ENCODE measurements around the gene DDRGK1.
"Not testable (repeated sequence)": the region's sequence is repeated elsewhere in the genome, so short reads cannot be mapped to it uniquely, and the experiment has no call there.

Gene DDRGK1

DNA sequence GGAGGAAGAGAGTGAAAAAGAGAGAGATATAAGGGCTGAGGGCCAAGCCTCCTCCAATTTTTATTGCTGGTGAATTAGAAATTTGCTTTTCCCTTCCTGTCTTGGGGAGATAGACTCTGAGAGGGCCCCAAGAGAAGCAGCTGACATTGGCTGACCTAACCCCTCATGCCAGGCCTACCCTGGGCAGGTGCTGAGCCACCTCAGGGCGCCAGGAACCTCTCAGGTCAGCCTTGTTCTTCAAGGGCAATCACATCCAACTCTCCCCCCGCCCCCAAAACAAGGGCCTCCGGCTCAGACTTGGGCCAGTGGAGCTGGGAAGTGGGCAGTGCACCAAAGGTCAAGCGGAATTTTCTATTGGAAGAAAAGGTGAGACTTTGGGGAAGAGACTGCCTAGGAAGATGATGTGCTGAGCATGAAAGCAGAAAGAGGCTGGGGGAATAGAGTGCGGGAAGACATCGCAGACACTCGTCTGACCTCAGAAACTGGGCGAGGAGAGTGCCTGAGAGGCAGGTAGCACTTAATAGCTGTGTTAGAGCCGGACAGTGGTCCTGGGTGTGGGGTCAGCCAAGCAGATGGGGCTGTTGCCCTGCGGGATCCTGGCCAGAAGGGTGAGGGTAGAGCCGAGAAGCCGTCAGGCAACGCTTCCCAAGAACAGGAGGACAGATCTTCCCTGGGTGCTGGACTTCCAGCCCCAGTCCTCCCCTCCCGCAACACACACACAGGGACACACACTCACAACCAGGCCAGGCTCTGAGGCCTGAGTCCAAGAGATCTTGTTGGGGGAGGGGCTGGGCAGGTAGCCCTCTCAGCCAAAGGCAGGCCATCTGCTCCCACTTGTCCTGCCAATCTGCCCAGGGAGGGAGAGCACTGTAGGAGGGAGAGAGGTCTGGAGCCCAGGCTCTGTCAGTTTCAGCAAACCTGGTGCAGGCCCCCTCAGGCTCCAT, 41.1 kb downstream of the DDRGK1 start:
- DNase-seq: no peak

DNA sequence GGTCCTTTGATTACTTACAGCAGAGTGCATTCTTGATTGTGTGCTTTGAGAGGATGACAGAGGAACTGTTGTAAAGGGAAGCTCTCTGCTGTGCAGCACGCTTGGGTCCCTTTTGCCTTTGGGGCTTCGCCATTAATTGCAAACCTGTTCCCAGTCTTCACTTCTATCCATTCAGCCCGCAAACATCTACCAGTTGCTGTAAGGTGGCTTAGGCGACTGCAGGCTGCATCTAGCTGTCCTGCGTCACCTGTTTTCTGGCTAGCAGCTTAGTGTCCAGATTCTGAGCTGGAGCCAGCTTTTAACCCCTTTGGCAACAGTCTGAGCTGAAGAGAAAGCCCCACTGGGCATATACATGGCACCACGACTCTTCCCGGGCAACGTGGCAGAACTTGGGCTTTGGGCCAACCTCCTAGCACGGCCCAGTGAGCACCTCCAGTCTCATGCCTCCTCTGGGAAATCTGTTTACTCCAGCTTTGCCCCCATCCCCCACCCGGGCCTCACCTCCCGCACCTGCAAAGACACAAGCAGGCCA, 42.3 kb downstream of the DDRGK1 start:
- DNase-seq: no peak

DNA sequence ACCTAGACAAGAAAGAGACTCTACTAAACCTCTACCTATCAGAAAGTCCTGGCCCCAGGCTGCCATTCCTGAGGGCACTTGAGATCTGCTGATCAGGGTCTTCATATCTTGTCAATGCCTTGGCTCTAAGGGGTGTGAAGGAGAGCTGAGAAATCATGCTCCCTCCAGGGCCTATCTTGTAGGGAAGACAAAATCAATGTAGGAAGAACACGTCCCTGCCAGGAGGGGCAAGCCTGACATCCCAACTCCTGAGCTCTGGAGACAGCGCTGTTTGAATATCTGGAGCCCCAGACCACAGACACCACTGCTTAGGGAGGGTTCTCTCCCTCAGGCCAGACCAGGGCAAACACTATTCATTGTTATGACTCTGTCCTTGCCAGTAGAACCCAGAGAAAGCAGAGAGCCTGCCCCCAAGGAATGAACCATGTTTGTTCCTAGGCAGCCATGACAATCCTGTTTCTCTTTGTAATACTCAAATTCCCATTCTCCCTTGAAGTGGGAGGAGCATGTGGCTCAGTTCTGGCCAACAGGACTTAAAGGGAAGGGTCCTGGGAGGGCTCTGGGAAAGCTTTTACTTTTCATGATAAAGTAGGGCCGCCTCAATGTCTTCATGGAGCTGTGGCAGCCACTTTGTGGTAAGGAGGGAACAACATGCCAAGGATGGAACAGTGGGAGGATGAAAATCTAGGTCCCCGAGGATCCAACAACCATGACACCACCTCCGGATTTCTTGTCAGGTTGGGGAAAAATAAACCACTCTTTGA, 43.0 kb downstream of the DDRGK1 start:
- DNase-seq: no peak

GRCh38 chr20:3160418-3160817, 44.1 kb downstream of the DDRGK1 start:
- DNase-seq: no peak

DNA sequence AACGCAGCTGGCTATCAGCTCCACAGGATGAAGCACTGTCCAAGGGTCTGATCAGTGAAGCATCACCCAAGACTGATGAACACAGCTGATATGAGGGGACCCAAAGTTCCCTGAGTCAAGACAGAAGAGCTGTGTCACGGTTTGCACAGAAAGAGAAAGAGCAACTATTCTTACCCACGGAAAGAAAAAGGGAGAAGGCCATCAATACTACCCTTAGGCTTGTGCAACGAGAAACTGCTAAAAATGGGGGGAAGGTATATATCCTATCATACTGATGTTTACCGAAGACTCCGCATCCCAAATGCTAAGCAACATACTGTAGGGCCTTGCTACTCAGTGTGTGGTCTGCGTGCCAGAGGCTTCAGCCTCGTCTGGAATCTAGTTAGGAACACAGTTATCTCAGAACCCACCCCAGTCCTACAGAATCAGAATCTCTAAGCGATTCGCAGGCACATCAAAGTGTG, 45.5 kb downstream of the DDRGK1 start:
- DNase-seq: peak; percentile 72

DNA sequence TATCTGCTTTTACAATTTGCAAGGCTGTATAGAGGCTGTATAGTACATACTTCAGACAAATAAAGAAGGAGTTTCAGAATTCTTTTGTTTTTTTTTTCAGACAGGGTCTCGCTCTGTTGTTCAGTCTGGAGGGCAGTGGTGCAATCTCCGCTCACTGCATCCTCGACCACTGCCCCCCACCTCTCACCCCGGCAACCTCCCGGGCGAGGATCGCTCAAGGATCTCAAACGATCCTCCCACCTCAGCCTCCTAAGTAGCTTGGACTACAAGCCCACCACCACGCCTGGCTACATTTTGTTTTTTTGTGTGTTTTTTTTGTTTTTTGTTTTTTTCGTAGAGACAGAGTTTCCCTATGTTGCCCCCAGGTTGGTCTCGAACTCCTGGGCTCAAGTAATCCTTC, 46.7 kb downstream of the DDRGK1 start:
- no peak for DNase-seq

- peak; percentile 72 for DNase-seq
These were observed 47.5 kb downstream of the DDRGK1 start for GRCh38 chr20:3156811-3157619.

DNA sequence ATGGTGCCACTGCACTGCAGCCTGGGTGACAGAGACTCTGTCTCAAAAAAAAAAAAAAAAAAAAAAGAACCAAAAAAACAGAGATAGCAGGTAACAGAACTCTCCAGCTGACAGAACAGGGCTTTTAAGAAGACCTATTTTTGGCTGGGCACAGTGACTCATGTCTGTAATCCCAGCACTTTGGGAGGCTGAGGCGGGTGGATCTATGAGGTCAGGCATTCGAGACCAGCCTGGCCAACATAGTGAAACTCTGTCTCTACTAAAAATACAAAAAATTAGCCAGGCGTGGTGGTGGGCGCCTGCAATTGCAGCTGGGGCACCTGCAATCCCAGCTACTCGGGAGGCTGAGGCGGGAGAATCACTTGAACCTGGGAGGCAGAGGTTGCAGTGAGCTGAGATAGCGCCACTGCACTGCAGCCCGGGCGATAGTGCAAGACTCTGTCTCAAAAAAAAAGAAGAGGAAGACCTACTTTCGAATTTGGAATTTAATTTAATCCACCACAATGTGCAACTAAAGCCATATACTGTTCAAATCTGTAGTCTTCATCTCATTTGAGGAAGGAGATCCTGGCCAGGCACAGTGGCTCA, 52.3 kb downstream of the DDRGK1 start:
- not testable (repeated sequence) for DNase-seq

GRCh38 chr20:3150908-3151307, 53.6 kb downstream of the DDRGK1 start:
- no peak for DNase-seq

DNA sequence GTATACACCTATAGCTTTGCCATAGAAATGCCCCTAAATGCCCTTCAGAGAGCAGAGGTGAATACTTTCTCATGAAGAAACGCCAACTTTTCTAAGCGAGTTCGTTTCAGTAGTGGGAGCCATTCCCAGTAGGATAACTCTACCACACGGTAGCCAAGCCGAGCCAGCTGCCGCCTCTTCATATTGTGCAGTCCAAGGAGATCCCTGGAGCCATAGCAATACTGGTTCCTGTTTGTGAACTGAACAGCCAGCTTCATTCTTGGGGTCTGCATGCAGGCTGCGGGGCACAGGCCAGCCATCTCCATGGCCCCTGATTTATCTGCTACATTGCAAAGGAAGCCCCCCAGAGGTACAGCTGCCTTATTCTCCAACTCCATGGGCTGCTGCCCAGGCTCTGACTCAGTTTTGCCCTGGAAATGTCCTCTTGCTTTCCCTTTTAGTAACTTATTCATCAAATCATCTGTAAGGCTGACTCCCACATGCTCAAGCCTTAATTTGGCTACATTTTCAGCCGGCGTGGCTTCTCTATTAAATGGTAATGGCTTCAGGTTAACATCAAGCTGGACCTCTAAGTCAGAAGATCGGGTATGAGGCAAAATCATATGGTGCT, 57.6 kb downstream of the DDRGK1 start:
- DNase-seq: no peak

DNA sequence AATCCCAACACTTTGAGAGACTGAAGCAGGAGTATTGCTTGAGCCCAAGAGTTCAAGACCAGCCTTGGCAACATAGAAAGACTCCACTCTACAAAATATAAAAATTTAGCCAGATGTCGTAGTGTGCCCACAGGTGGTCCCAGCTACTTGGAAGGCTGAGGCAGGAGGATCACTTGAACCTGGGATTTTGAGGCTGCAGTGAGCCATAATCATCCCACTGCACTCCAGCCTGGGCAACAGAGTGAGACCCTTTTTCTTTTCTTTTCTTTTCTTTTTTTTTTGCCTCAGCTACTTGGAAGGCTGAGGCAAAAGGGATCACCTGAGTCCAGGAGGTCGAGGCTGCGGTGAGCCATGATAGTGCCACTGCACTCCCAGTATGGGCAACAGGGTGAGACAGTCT, 62.7 kb downstream of the DDRGK1 start:
- no peak for DNase-seq

Measured in hematopoietic multipotent progenitor cell treated with erythropoietin and hydrocortisone succinate and interleukin-3 and kit ligand, for 6 days (in vitro differentiated cells).